ENCODE data around the gene TMEM221. TPM values are rescaled to one million over a fixed set of nuclear protein-coding genes. Genes with fewer than 3 reads are reported as not detected.
"Not testable (repeated sequence)": the region's sequence is repeated elsewhere in the genome, so short reads cannot be mapped to it uniquely, and the experiment has no call there.

TMEM221 gene
- total RNA-seq, 1 donor from 2014 or later = 4.5 TPM

- no peaks in the 10 kb centered on the region for H3K9me3 Mint-ChIP-seq (ENCODE audit: low read depth)
- no peaks in the 10 kb centered on the region for H3K36me3 Mint-ChIP-seq (ENCODE audit: insufficient read depth)
- no peak for DNase-seq (ENCODE audit: low spot score, unreplicated experiment)
- no peaks in the 10 kb centered on the region for H3K4me1 Mint-ChIP-seq (ENCODE audit: low read depth)
- H3K27ac Mint-ChIP-seq = no peak overlapping the region
- H3K27me3 Mint-ChIP-seq = no peaks in the 10 kb centered on the region
- no peak overlapping the region for H3K4me3 Mint-ChIP-seq (ENCODE audit: low read depth)
- TF ChIP-seq CTCF (IDR thresholded peaks at IDR 0.05; ENCODE audit: unreplicated experiment) = no peak
Observed at GRCh38 chr19:17482877-17483604, 34.6 kb upstream of the TMEM221 start.

DNA sequence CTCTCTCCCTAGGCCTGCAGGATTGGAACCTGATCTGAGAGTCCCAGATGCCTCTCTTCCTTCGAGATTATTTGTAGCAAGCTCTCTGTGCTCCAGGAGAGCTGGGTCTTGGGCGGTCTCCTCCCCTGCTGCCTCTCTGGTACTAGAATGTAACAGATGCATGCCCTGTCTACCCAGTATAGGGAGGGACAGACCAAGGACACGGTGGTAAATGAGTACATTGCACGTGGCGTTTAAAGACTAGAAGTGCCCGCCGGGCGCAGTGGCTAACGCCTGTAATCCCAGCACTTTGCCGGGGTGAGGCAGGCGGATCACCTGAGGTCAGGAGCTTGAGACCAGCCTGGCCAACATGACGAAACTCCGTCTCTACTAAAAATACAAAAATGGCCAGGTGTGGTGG, 33.5 kb upstream of the TMEM221 start:
- H3K27me3 Mint-ChIP-seq = no peaks in the 10 kb centered on the region
- no peaks in the 10 kb centered on the region for H3K9me3 Mint-ChIP-seq (ENCODE audit: low read depth)
- H3K27ac Mint-ChIP-seq = no peak overlapping the region
- no peak for TF ChIP-seq CTCF (IDR thresholded peaks at IDR 0.05; ENCODE audit: unreplicated experiment)
- no peak overlapping the region for H3K4me3 Mint-ChIP-seq (ENCODE audit: low read depth)
- H3K4me1 Mint-ChIP-seq (ENCODE audit: low read depth) = no peaks in the 10 kb centered on the region
- no peak for DNase-seq (ENCODE audit: low spot score, unreplicated experiment)
- no peaks in the 10 kb centered on the region for H3K36me3 Mint-ChIP-seq (ENCODE audit: insufficient read depth)

DNA sequence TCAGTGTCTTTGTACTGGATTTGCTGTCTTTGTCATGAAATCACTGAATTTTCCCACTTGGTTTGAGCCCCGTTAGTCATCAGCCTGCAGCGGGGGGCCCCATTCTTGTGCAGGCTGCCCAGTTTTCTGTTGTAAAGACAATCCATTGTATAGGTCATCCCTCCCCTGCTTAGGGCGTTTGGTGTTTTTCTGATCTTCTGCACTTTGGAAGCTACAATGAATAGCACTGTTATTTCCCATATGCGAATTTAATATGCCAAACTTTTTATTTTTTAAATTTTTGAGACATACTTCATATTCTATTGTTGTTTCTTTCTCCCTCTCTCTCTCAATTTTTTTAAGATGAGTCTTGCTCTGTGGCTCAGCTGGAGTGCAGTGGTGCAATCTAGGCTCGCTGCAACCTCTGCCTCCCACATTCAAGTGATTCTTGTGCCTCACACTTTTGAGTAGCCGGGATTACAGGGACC, 30.9 kb upstream of the TMEM221 start:
- Mint-ChIP-seq H3K9me3 (ENCODE audit: low read depth) (no peaks in the 10 kb centered on the region), H3K27ac (no peak overlapping the region), H3K27me3 (no peaks in the 10 kb centered on the region), H3K36me3 (ENCODE audit: insufficient read depth) (no peaks in the 10 kb centered on the region), H3K4me3 (ENCODE audit: low read depth) (no peak overlapping the region), H3K4me1 (ENCODE audit: low read depth) (peaks cover 3% of the 10 kb centered on the region)
- DNase-seq (ENCODE audit: low spot score, unreplicated experiment) = no peak
- TF ChIP-seq CTCF (IDR thresholded peaks at IDR 0.05; ENCODE audit: unreplicated experiment) = no peak

GRCh38 chr19:17475541-17476115, 27.2 kb upstream of the TMEM221 start:
- H3K4me3 Mint-ChIP-seq (ENCODE audit: low read depth) = no peak overlapping the region
- no peak for TF ChIP-seq CTCF (IDR thresholded peaks at IDR 0.05; ENCODE audit: unreplicated experiment)
- H3K36me3 Mint-ChIP-seq (ENCODE audit: insufficient read depth) = no peaks in the 10 kb centered on the region
- peaks cover 7% of the 10 kb centered on the region for H3K4me1 Mint-ChIP-seq (ENCODE audit: low read depth)
- no peak for DNase-seq (ENCODE audit: low spot score, unreplicated experiment)
- H3K27me3 Mint-ChIP-seq = peaks cover 6% of the 10 kb centered on the region
- no peak overlapping the region for H3K27ac Mint-ChIP-seq
- no peaks in the 10 kb centered on the region for H3K9me3 Mint-ChIP-seq (ENCODE audit: low read depth)

DNA sequence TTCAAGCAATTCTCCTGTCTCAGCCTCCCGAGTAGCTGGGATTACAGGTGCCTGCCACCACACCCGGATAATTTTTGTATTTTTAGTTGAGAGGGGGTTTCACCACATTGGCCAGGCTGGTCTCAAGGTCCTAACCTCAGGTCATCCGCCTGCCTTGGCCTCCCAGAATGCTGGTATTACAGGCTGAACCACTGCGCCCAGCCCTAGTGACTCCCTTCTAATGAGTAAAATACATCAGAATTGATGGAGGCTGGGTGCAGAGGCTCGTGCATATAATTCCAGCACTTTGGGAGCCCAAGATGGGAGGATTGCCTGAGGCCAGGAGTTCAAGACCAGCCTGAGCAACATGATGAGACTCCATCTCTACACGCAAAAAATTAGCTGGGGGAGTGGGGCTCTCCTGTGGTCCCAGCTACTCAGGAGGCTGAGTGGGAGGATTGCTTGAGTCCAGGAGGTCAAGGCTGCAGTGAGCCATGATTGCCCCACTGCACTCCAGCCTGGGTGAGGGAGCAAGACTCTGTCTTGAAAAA, 26.6 kb upstream of the TMEM221 start:
- H3K4me1 Mint-ChIP-seq (ENCODE audit: low read depth); H3K9me3 Mint-ChIP-seq (ENCODE audit: low read depth); H3K4me3 Mint-ChIP-seq (ENCODE audit: low read depth); H3K36me3 Mint-ChIP-seq (ENCODE audit: insufficient read depth); H3K27ac Mint-ChIP-seq; H3K27me3 Mint-ChIP-seq; DNase-seq (ENCODE audit: low spot score, unreplicated experiment): not testable (repeated sequence)

Data from progenitor cell of endocrine pancreas (in vitro differentiated cells).